Measurements from ENCODE around the gene ST3GAL3. TPM values are rescaled to one million over a fixed set of nuclear protein-coding genes. Genes with fewer than 3 reads are reported as not detected.

Gene ST3GAL3
- total RNA-seq, 1 experiment from 2014 or later = 26.0 TPM

DNA sequence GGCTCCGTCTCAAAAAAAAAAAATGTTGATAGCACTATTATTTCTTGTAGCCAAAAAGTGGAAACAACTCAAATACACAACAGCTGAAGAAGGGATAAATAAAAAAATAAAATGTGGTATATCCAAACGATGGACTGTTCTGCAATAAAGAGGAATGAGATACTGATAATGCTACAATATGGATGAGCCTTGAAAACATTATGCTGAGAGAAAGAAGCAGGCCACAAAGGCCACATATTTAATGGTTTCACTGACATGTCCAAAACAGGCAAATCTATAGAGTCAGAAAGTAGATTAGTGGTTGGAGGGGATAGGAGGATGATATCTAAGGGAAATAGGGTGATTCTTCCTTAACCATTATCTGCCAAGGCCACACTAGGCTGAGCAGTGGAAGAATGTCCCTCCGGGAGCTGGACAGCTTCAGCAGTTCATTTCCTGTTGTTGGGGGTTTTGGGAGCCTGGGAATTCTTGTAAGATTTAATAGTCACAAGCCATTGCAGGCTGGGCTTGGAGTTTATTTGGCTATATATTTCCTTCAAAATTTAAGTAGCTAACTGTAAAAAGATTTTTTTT, 53.5 kb downstream of the ST3GAL3 start:
- CTCF ChIA-PET = no interaction called here
- in situ Hi-C loops (cut with HindIII; ENCODE audit: low pct_unique_long_range_greater_than_20kb, low sequenced_read_pairs) (loop anchor here (25.0 kb wide), 1 partner anchor 176 kb away; the partner anchor contains the start of genes ARTN and IPO13), intact Hi-C loops (cut with micrococcal nuclease; ENCODE audit: unreplicated experiment) (no loop called here)
- Histone ChIP-seq H3K4me3 (ENCODE audit: low read depth in 2 of 2, low read length in 2 of 2) (no peak overlapping the region), H3K27me3 (ENCODE audit: control insufficient read depth, insufficient read depth, low read length) (no peaks in the 10 kb centered on the region), H3K27ac (ENCODE audit: low read length) (no peak overlapping the region), H3K36me3 (ENCODE audit: control insufficient read depth, insufficient read depth, low read length) (no peaks in the 10 kb centered on the region), H3K9me3 (ENCODE audit: control insufficient read depth, insufficient read depth, low read depth, low read length) (no peaks in the 10 kb centered on the region), H3K4me1 (ENCODE audit: control insufficient read depth, insufficient read depth, low read length) (peaks cover 16% of the 10 kb centered on the region; the same call in 1 of the 2 replicates)
- POLR2A ChIA-PET = interaction anchor here (0.6 kb wide), 2 partner anchors 68 to 97 kb away, joined by 4 read pairs; no protein-coding TSS in a partner anchor
- DNase-seq (ENCODE audit: low read depth, low spot score) = no peak
- BruUV-seq (replicated peaks) = no TSS peak
- no peak for ATAC-seq
- TF ChIP-seq TCF7L2 (IDR thresholded peaks at IDR 0.05; ENCODE audit: low read depth, low read length) = no peak

- no peak overlapping the region for H3K4me3 ChIP-seq (ENCODE audit: low read depth in 2 of 2, low read length in 2 of 2)
- H3K27ac ChIP-seq (ENCODE audit: low read length) = no peak overlapping the region; the same call in 1 of the 2 replicates
- TF ChIP-seq TCF7L2 (IDR thresholded peaks at IDR 0.05; ENCODE audit: low read depth, low read length) = no peak
- TF ChIP-seq POLR2AphosphoS5 (IDR thresholded peaks at IDR 0.05; ENCODE audit: low read depth, low read length) = no peak
- TF ChIP-seq, protein P1, sequence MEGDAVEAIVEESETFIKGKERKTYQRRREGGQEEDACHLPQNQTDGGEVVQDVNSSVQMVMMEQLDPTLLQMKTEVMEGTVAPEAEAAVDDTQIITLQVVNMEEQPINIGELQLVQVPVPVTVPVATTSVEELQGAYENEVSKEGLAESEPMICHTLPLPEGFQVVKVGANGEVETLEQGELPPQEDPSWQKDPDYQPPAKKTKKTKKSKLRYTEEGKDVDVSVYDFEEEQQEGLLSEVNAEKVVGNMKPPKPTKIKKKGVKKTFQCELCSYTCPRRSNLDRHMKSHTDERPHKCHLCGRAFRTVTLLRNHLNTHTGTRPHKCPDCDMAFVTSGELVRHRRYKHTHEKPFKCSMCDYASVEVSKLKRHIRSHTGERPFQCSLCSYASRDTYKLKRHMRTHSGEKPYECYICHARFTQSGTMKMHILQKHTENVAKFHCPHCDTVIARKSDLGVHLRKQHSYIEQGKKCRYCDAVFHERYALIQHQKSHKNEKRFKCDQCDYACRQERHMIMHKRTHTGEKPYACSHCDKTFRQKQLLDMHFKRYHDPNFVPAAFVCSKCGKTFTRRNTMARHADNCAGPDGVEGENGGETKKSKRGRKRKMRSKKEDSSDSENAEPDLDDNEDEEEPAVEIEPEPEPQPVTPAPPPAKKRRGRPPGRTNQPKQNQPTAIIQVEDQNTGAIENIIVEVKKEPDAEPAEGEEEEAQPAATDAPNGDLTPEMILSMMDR (IDR thresholded peaks at IDR 0.05) = peak; percentile 89
- peaks cover 16% of the 10 kb centered on the region; the same call in 1 of the 2 replicates for H3K4me1 ChIP-seq (ENCODE audit: control insufficient read depth, insufficient read depth, low read length)
- intact Hi-C loops (cut with micrococcal nuclease; ENCODE audit: unreplicated experiment) = loop anchor here (2.0 kb wide), 1 partner anchor 171 kb away; no protein-coding TSS in a partner anchor
- H3K27me3 ChIP-seq (ENCODE audit: control insufficient read depth, insufficient read depth, low read length) = no peaks in the 10 kb centered on the region
- H3K9me3 ChIP-seq (ENCODE audit: control insufficient read depth, insufficient read depth, low read depth, low read length) = no peaks in the 10 kb centered on the region
- POLR2A ChIA-PET = interaction anchor here (1.0 to 1.3 kb wide), 2 partner anchors 171 to 234 kb away, joined by 3 to 4 read pairs; no protein-coding TSS in a partner anchor
- DNase-seq (ENCODE audit: low read depth, low spot score) (peak; percentile 82), ATAC-seq (peak; percentile 98)
- no peaks in the 10 kb centered on the region for H3K36me3 ChIP-seq (ENCODE audit: control insufficient read depth, insufficient read depth, low read length)
- no TSS peak for BruUV-seq (replicated peaks)
- in situ Hi-C loops (cut with HindIII; ENCODE audit: low pct_unique_long_range_greater_than_20kb, low sequenced_read_pairs) = loop anchor here (25.0 kb wide), 1 partner anchor 174 kb away; the partner anchor contains the start of genes ARTN and IPO13
- CTCF ChIA-PET = interaction anchor here (0.5 to 4.2 kb wide), 13 partner anchors 13 to 537 kb away, joined by 3 to 84 read pairs (median 3); partner anchors contain the start of genes ARTN and IPO13
These were observed 56.2 kb downstream of the ST3GAL3 start for GRCh38 chr1:43763497-43763973.

GRCh38 chr1:43764581-43764980, 57.2 kb downstream of the ST3GAL3 start:
- no peaks in the 10 kb centered on the region for H3K9me3 ChIP-seq (ENCODE audit: control insufficient read depth, insufficient read depth, low read depth, low read length)
- H3K27me3 ChIP-seq (ENCODE audit: control insufficient read depth, insufficient read depth, low read length) = no peaks in the 10 kb centered on the region
- in situ Hi-C loops (cut with HindIII; ENCODE audit: low pct_unique_long_range_greater_than_20kb, low sequenced_read_pairs) (loop anchor here (25.0 kb wide), 1 partner anchor 173 kb away; the partner anchor contains the start of genes ARTN and IPO13), intact Hi-C loops (cut with micrococcal nuclease; ENCODE audit: unreplicated experiment) (no loop called here)
- POLR2A ChIA-PET = interaction anchor here (0.7 kb wide), 1 partner anchor 225 kb away, joined by 3 read pairs; no protein-coding TSS in a partner anchor
- TF ChIP-seq SIN3A (IDR thresholded peaks at IDR 0.05; ENCODE audit: borderline replicate concordance, insufficient read depth, low read depth, low read length) (no peak), TCF7L2 (IDR thresholded peaks at IDR 0.05; ENCODE audit: low read depth, low read length) (no peak)
- TF ChIP-seq, protein P1 (IDR thresholded peaks at IDR 0.05) = no peak
- TF ChIP-seq, protein P2, sequence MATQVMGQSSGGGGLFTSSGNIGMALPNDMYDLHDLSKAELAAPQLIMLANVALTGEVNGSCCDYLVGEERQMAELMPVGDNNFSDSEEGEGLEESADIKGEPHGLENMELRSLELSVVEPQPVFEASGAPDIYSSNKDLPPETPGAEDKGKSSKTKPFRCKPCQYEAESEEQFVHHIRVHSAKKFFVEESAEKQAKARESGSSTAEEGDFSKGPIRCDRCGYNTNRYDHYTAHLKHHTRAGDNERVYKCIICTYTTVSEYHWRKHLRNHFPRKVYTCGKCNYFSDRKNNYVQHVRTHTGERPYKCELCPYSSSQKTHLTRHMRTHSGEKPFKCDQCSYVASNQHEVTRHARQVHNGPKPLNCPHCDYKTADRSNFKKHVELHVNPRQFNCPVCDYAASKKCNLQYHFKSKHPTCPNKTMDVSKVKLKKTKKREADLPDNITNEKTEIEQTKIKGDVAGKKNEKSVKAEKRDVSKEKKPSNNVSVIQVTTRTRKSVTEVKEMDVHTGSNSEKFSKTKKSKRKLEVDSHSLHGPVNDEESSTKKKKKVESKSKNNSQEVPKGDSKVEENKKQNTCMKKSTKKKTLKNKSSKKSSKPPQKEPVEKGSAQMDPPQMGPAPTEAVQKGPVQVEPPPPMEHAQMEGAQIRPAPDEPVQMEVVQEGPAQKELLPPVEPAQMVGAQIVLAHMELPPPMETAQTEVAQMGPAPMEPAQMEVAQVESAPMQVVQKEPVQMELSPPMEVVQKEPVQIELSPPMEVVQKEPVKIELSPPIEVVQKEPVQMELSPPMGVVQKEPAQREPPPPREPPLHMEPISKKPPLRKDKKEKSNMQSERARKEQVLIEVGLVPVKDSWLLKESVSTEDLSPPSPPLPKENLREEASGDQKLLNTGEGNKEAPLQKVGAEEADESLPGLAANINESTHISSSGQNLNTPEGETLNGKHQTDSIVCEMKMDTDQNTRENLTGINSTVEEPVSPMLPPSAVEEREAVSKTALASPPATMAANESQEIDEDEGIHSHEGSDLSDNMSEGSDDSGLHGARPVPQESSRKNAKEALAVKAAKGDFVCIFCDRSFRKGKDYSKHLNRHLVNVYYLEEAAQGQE (IDR thresholded peaks at IDR 0.05; ENCODE audit: insufficient read depth in 1 of 2, low read depth in 2 of 2, low read length in 1 of 2) = no peak
- ATAC-seq (no peak), DNase-seq (ENCODE audit: low read depth, low spot score) (no peak)
- no peak overlapping the region for H3K4me3 ChIP-seq (ENCODE audit: low read depth in 2 of 2, low read length in 2 of 2)
- CTCF ChIA-PET = interaction anchor here (0.6 to 4.2 kb wide), 2 partner anchors 170 to 286 kb away, joined by 10 to 84 read pairs; partner anchors contain the start of gene ARTN
- no TSS peak for BruUV-seq (replicated peaks)
- H3K27ac ChIP-seq (ENCODE audit: low read length) = peak overlapping the region; percentile 32; the same call in 1 of the 2 replicates
- peaks cover 16% of the 10 kb centered on the region; the same call in 1 of the 2 replicates for H3K4me1 ChIP-seq (ENCODE audit: control insufficient read depth, insufficient read depth, low read length)
- no peaks in the 10 kb centered on the region for H3K36me3 ChIP-seq (ENCODE audit: control insufficient read depth, insufficient read depth, low read length)
